WTC11 (cell line): Measurements from ENCODE around the gene TRRAP.

Experiments used
- ATF6 ChIP-seq: sonication (generic); formaldehyde crosslinking; IDR thresholded peaks from 2 replicates; pipeline ENCODE4 v1.8.1; 2023; ENCODE audit warnings: mild to moderate bottlenecking, missing genetic modification reagents
- CBFB ChIP-seq: sonication (generic); formaldehyde crosslinking; IDR thresholded peaks from 2 replicates; pipeline ENCODE4 v1.8.1; 2022; ENCODE audit warnings: mild to moderate bottlenecking, low read depth, missing genetic modification reagents
- CREB1 ChIP-seq: sonication (generic); formaldehyde crosslinking; IDR thresholded peaks from 2 replicates; pipeline ENCODE4 v1.8.0; 2023; ENCODE audit warnings: mild to moderate bottlenecking, missing genetic modification reagents
- ESRRA ChIP-seq: sonication (generic); formaldehyde crosslinking; IDR thresholded peaks from 2 replicates; pipeline ENCODE4 v1.8.1; 2022; ENCODE audit warnings: mild to moderate bottlenecking, missing genetic modification reagents, borderline replicate concordance
- JUN ChIP-seq: sonication (generic); formaldehyde crosslinking; IDR thresholded peaks from 2 replicates; pipeline ENCODE4 v1.8.0; 2023; ENCODE audit warnings: mild to moderate bottlenecking, missing genetic modification reagents
- NR3C1 ChIP-seq: sonication (generic); formaldehyde crosslinking; conservative IDR thresholded peaks from 2 replicates; pipeline ENCODE4 v1.8.1; 2023; ENCODE audit warnings: low read depth, mild to moderate bottlenecking, missing genetic modification reagents
- STAT6 ChIP-seq: sonication (generic); formaldehyde crosslinking; conservative IDR thresholded peaks from 2 replicates; pipeline ENCODE4 v1.8.1; 2023; ENCODE audit warnings: mild to moderate bottlenecking, low read depth, missing genetic modification reagents, moderate library complexity
- USF2 ChIP-seq: sonication (generic); formaldehyde crosslinking; IDR thresholded peaks from 2 replicates; pipeline ENCODE4 v1.8.1; 2023; ENCODE audit warnings: mild to moderate bottlenecking, missing genetic modification reagents, moderate library complexity
- ZNF138 ChIP-seq: sonication (generic); formaldehyde crosslinking; conservative IDR thresholded peaks from 2 replicates; pipeline ENCODE4 v1.8.1; 2022; ENCODE audit warnings: mild to moderate bottlenecking, moderate library complexity, missing genetic modification reagents
- TF ChIP-seq, protein P1 (sequence below): fragments of 200-600 bp; IDR thresholded peaks from 2 replicates; pipeline ENCODE4 v1.8.0; 2022; ENCODE audit warnings: antibody characterized with exemption
- TF ChIP-seq, protein P2 (sequence below): sonication (generic); formaldehyde crosslinking; IDR thresholded peaks from 2 replicates; pipeline ENCODE4 v1.8.1; 2023; ENCODE audit warnings: mild to moderate bottlenecking, missing genetic modification reagents, borderline replicate concordance
- TF ChIP-seq, protein P3 (sequence below): sonication (generic); formaldehyde crosslinking; IDR thresholded peaks from 2 replicates; pipeline ENCODE4 v1.8.1; 2022; ENCODE audit warnings: low read depth, mild to moderate bottlenecking, moderate library complexity, missing genetic modification reagents, borderline replicate concordance

GRCh38 chr7:98833022-98833421 is 45.3 kb upstream of the TRRAP start:
- TF ChIP-seq, protein P1, sequence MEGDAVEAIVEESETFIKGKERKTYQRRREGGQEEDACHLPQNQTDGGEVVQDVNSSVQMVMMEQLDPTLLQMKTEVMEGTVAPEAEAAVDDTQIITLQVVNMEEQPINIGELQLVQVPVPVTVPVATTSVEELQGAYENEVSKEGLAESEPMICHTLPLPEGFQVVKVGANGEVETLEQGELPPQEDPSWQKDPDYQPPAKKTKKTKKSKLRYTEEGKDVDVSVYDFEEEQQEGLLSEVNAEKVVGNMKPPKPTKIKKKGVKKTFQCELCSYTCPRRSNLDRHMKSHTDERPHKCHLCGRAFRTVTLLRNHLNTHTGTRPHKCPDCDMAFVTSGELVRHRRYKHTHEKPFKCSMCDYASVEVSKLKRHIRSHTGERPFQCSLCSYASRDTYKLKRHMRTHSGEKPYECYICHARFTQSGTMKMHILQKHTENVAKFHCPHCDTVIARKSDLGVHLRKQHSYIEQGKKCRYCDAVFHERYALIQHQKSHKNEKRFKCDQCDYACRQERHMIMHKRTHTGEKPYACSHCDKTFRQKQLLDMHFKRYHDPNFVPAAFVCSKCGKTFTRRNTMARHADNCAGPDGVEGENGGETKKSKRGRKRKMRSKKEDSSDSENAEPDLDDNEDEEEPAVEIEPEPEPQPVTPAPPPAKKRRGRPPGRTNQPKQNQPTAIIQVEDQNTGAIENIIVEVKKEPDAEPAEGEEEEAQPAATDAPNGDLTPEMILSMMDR = no peak
- TF ChIP-seq STAT6 (CRISPR knock-in tag) = no peak
- TF ChIP-seq, protein P2, sequence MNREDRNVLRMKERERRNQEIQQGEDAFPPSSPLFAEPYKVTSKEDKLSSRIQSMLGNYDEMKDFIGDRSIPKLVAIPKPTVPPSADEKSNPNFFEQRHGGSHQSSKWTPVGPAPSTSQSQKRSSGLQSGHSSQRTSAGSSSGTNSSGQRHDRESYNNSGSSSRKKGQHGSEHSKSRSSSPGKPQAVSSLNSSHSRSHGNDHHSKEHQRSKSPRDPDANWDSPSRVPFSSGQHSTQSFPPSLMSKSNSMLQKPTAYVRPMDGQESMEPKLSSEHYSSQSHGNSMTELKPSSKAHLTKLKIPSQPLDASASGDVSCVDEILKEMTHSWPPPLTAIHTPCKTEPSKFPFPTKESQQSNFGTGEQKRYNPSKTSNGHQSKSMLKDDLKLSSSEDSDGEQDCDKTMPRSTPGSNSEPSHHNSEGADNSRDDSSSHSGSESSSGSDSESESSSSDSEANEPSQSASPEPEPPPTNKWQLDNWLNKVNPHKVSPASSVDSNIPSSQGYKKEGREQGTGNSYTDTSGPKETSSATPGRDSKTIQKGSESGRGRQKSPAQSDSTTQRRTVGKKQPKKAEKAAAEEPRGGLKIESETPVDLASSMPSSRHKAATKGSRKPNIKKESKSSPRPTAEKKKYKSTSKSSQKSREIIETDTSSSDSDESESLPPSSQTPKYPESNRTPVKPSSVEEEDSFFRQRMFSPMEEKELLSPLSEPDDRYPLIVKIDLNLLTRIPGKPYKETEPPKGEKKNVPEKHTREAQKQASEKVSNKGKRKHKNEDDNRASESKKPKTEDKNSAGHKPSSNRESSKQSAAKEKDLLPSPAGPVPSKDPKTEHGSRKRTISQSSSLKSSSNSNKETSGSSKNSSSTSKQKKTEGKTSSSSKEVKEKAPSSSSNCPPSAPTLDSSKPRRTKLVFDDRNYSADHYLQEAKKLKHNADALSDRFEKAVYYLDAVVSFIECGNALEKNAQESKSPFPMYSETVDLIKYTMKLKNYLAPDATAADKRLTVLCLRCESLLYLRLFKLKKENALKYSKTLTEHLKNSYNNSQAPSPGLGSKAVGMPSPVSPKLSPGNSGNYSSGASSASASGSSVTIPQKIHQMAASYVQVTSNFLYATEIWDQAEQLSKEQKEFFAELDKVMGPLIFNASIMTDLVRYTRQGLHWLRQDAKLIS (CRISPR knock-in tag) = no peak
- TF ChIP-seq ZNF138 (CRISPR knock-in tag) = no peak
- TF ChIP-seq, protein P3, sequence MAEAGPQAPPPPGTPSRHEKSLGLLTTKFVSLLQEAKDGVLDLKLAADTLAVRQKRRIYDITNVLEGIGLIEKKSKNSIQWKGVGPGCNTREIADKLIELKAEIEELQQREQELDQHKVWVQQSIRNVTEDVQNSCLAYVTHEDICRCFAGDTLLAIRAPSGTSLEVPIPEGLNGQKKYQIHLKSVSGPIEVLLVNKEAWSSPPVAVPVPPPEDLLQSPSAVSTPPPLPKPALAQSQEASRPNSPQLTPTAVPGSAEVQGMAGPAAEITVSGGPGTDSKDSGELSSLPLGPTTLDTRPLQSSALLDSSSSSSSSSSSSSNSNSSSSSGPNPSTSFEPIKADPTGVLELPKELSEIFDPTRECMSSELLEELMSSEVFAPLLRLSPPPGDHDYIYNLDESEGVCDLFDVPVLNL (CRISPR knock-in tag) = no peak
- TF ChIP-seq ATF6 (CRISPR knock-in tag) = no peak
- TF ChIP-seq CREB1 (CRISPR knock-in tag) = no peak
- TF ChIP-seq NR3C1 = no peak
- TF ChIP-seq ESRRA = no peak
- TF ChIP-seq USF2 (CRISPR knock-in tag) = no peak
- TF ChIP-seq CBFB (CRISPR knock-in tag) = no peak
- TF ChIP-seq JUN (CRISPR knock-in tag) = no peak
